ENCODE measurements around the gene POLR1H.

The POLR1H gene

GRCh38 chr6:30112402-30112994 lies 51.4 kb downstream of the POLR1H start:
- H3K36me3 Mint-ChIP-seq: no peaks in the 10 kb centered on the region
- H3K27me3 Mint-ChIP-seq: peaks cover 19% of the 10 kb centered on the region
- H3K4me1 Mint-ChIP-seq: peaks cover 10% of the 10 kb centered on the region
- ATAC-seq (ENCODE audit: low read depth): no peak
- no peak overlapping the region for H3K27ac Mint-ChIP-seq
- no peaks in the 10 kb centered on the region for H3K9me3 Mint-ChIP-seq
- no peak for DNase-seq (ENCODE audit: low spot score in 2 of 2)
- H3K4me3 Mint-ChIP-seq: no peak overlapping the region

- Mint-ChIP-seq H3K4me1 (peaks cover 10% of the 10 kb centered on the region), H3K4me3 (no peak within 1 kb of the TSS), H3K27ac (no peak within 1 kb of the TSS), H3K9me3 (no peaks in the 10 kb centered on the region), H3K36me3 (no peaks in the 10 kb centered on the region), H3K27me3 (peaks cover 16% of the 10 kb centered on the region)
- ATAC-seq (ENCODE audit: low read depth): peak; percentile 73
- no peak for DNase-seq (ENCODE audit: low spot score in 2 of 2)
These were observed 52.1 kb downstream of the POLR1H start, which contains the start of gene TRIM31 for GRCh38 chr6:30113003-30113759. Gene TRIM31 (minus strand): TSS chr6:30113090. CDS start chr6:30112805, 285 bp downstream.

GRCh38 chr6:30113841-30114240 lies 52.8 kb downstream of the POLR1H start:
- ATAC-seq (ENCODE audit: low read depth): no peak
- no peaks in the 10 kb centered on the region for H3K9me3 Mint-ChIP-seq
- peaks cover 10% of the 10 kb centered on the region for H3K4me1 Mint-ChIP-seq
- DNase-seq (ENCODE audit: low spot score in 2 of 2): no peak
- H3K4me3 Mint-ChIP-seq: no peak overlapping the region
- peaks cover 12% of the 10 kb centered on the region for H3K27me3 Mint-ChIP-seq
- no peaks in the 10 kb centered on the region for H3K36me3 Mint-ChIP-seq
- H3K27ac Mint-ChIP-seq: no peak overlapping the region

All from memory B cell (primary cell).